Heart left ventricle (tissue), 16 donors: ENCODE results near the gene ELFN1. TPM values are rescaled to one million over a fixed set of nuclear protein-coding genes. Genes with fewer than 3 reads are reported as not detected.

Experiments
- ATAC-seq, 4 donors: fragments of 200-7000 bp; cut with Tn5 transposase; one replicate each; pipeline ENCODE4 v1.9.1; 2020 to 2022; ENCODE audit warnings: moderate library complexity in 4 of 4, mild to moderate bottlenecking in 3 of 4, moderate number of reproducible peaks in 1 of 4
- DNase-seq, 5 donors: peaks; one replicate each; pipeline ENCODE4 v3.0.0-alpha.2; 2020
- H3K27ac ChIP-seq, 12 donors: fragments of 200-600 bp; sonication (generic) in 4 of 12; one replicate each; pipeline versions ENCODE4 v1.5.0 to v1.8.0; 2016 to 2022; ENCODE audit warnings: mild to moderate bottlenecking in 2 of 12
- H3K27me3 ChIP-seq, 9 donors: fragments of 200-600 bp; sonication (generic) in 2 of 9; one replicate each; pipeline versions ENCODE4 v1.5.1 to v1.8.0; 2016 to 2022; ENCODE audit warnings: mild to moderate bottlenecking in 3 of 9
- H3K36me3 ChIP-seq, 9 donors: fragments of 200-600 bp; sonication (generic) in 2 of 9; one replicate each; pipeline versions ENCODE4 v1.5.0 to v1.8.0; 2018 to 2022; ENCODE audit warnings: mild to moderate bottlenecking in 2 of 9
- H3K4me1 ChIP-seq, 12 donors: fragments of 200-600 bp; sonication (generic) in 4 of 12; one replicate each; pipeline versions ENCODE4 v1.5.0 to v1.8.0; 2016 to 2022; ENCODE audit warnings: mild to moderate bottlenecking in 3 of 12
- H3K4me3 ChIP-seq, 12 donors: fragments of 200-600 bp; sonication (generic) in 4 of 12; one replicate each; pipeline versions ENCODE4 v1.5.0 to v1.8.0; 2017 to 2022; ENCODE audit warnings: mild to moderate bottlenecking in 9 of 12, moderate library complexity in 4 of 12
- H3K9me3 ChIP-seq, 12 donors: fragments of 200-600 bp; sonication (generic) in 4 of 12; one replicate each; pipeline versions ENCODE4 v1.5.0 to v1.8.0; 2016 to 2022; ENCODE audit warnings: mild to moderate bottlenecking in 1 of 12
- POLR2A ChIP-seq, 2 donors: fragments of 450-650 bp; IDR thresholded peaks; one replicate each; pipeline ENCODE4 v1.6.1; 2017; ENCODE audit warnings: antibody characterized with exemption in 2 of 2, mild to moderate bottlenecking in 2 of 2, moderate library complexity in 2 of 2
- WGBS, 4 donors: extraction: QIAGEN DNeasy Blood & Tissue Kit in 2 of 4; methylation state at CpG; one replicate each; pipeline versions ENCODE4 v1.1.5 to v1.1.7; 2013 to 2018; 5-methylcytosine and 5-hydroxymethylcytosine counted together
- intact Hi-C, 10 donors: fragments of 100-400 bp; cut with DNase I; formaldehyde crosslinking; loops; one replicate each; pipeline versions ENCODE4 v1.11.1 to v1.14.2; 2022
- polyA plus RNA-seq, 2 donors: library from polyadenylated mRNA; stranded (reverse); fragments of 200-250 nt; gene quantifications; one replicate each; pipeline ENCODE4 v1.2.3, GENCODE V29; 2013
- total RNA-seq, 9 donors: library from RNA; depleted of rRNA in 2 of 9; stranded (reverse); fragments of >200 nt in 2 of 9; fragmentation: NEBNext Ultra II Directional in 3 of 9; extraction: Animal tissue kit (Norgen Biotek cat#: 25700) in 3 of 9; gene quantifications; one replicate each; pipeline versions ENCODE4 v1.1.0 to v1.2.4, GENCODE V29; 2016 to 2023
- TF ChIP-seq, protein P1 (sequence below), 12 donors: fragments of 200-600 bp; sonication (generic) in 4 of 12; IDR thresholded peaks; one replicate each; pipeline versions ENCODE4 v1.5.0 to v1.8.0; 2018 to 2022; ENCODE audit warnings: antibody characterized with exemption in 12 of 12, mild to moderate bottlenecking in 5 of 12
- donor health status: ischemic (EF 13 %, LVEDD 7.1; RV severe dilation, severe dysfunction).
- donor health status: healthy with polysubstance abuse.
- donor health status: DM: no; HTN: yes; CAD: no.
- donor health status: DM: no; HTN: no; CAD: no.
- donor health status: ischemic (EF 25% LVEDD 6.9; RV normal size, moderate dysfunction).
- donor health status: ischemic (EF 25% LVEDD 5.7; RV mildly dilated, moderate dysfunction).
- donor health status: healthy.
- donor health status: DM: yes; HTN: yes; CAD: no.
- donor health status: ischemic (EF 35%, LVEDD 5.7; RV mildly dilated, moderate dysfunction).
- donor health status: nonischemic (EF 11% LVEDD 7.7; RV severe dilation, severe dysfunction).
- donor health status: DM: yes; HTN: yes; CAD: no.
- donor health status: PGD.
- donor health status: ischemic (EF 29% LVEDD 5.4; RV normal size, mild dysfunction).
- donor health status: nonischemic (EF 23%, LVEDD 6.1; RV moderate dilation, normal function).

The ELFN1 gene
- total and polyA plus RNA-seq, 11 donors, result 2.6 to 18.6 (median 6.6) TPM

DNA sequence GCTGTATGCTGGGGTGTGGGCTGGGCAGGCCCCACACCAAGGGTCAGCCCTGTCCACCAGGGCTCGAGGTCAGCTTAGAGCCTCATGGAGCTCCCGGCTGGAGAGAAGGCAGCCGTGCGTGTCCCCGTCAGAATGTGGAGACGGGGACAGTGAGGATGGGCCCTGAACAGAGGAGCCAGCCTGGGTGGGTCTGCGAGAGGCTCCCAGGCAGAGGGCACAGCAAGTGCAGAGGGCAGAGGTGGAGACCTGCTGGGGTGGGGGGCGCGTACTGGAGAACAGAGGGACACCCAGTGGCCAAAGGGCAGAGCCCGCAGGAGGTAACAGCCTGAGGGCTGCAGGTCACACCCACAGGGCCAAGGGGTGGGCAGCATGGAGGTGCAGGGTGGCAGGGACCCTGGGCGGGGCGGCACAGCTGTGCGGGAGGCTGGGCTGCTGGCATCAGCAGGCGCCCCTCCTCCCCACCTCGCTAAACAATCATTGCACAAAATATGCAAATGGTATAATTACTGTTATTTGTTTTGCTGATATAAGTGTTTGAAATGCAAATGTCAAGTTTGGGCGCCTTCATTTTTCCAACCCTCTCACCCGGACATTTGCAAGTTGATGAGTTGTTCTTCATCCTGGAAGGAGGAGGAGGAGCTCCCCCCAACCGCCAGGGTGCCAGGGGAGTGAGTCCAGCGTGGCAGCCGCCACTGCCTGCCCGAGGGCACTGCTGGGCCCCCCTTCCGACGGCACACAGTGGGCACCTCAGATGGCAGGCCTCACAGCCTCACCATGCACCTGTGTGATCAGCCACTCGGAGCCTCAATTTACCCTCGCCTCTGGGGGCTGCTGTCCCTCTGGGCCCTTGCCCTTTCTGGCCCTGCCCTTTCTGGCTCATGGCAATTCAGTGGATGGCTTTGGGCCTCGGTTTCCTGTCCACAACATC lies 35.0 kb downstream of the ELFN1 start:
- H3K4me1 ChIP-seq, result no peaks in the 10 kb centered on the region
- WGBS, 4 donors, result 84 to 87% (median 85%) methylated on average over 22 to 26 of the region's 26 CpGs
- no peak for ATAC-seq

DNA sequence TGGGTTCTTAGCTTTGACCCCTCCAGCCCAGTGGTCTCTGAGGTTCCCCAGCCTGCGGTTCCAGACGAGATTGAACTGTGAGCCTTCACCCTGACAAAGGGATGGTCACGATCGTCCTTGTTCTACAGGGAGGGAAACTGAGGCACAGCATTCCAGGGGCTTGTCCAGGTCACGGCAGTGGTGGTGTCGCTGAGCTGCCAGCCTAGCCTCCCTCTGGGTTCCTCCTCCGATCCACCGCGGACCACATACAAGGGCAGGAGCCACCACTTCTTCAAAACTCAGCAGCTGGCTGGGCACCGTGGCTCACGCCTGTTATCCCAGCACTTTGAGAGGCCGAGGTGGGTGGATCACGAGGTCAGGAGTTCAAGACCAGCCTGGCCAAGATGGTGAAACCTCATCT lies 35.8 kb downstream of the ELFN1 start:
- ATAC-seq, result no peak
- intact Hi-C loops, result no loop called here
- peak in 1 of 5 donors; percentile 4 for DNase-seq

More for the DNA sequence above, 35.0 kb downstream of the ELFN1 start:
- peaks cover 0 to 7% (median 0%) of the 10 kb centered on the region in 9 donors for H3K36me3 ChIP-seq
- no peak overlapping the region for H3K27ac ChIP-seq
- DNase-seq, result peak in 2 of 5 donors; percentile 14 to 16
- intact Hi-C loops, result no loop called here
- no peak for TF ChIP-seq POLR2A (IDR thresholded peaks at IDR 0.05)
- TF ChIP-seq, protein P1, sequence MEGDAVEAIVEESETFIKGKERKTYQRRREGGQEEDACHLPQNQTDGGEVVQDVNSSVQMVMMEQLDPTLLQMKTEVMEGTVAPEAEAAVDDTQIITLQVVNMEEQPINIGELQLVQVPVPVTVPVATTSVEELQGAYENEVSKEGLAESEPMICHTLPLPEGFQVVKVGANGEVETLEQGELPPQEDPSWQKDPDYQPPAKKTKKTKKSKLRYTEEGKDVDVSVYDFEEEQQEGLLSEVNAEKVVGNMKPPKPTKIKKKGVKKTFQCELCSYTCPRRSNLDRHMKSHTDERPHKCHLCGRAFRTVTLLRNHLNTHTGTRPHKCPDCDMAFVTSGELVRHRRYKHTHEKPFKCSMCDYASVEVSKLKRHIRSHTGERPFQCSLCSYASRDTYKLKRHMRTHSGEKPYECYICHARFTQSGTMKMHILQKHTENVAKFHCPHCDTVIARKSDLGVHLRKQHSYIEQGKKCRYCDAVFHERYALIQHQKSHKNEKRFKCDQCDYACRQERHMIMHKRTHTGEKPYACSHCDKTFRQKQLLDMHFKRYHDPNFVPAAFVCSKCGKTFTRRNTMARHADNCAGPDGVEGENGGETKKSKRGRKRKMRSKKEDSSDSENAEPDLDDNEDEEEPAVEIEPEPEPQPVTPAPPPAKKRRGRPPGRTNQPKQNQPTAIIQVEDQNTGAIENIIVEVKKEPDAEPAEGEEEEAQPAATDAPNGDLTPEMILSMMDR (IDR thresholded peaks at IDR 0.05), result no peak
- peaks cover 0 to 34% (median 12%) of the 10 kb centered on the region in 12 donors for H3K9me3 ChIP-seq
- no peaks in the 10 kb centered on the region for H3K27me3 ChIP-seq
- H3K4me3 ChIP-seq, result no peak overlapping the region

DNA sequence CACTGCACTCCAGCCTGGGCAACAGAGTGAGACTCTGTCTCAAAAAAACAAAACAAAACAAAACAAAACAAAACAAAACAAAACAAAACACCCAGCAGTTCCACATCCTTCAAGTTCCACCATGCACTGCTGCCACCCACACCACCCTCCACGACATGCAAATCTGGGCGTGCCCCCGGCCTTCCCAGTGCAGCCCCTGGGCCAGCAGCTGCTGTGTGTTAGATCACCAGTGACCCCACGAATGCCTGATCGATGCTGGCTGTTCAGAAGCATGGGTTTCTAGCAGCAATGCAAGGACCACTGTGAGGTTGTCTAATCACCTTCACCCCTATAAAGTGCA lies 36.3 kb downstream of the ELFN1 start:
- H3K27me3 ChIP-seq, result no peaks in the 10 kb centered on the region
- WGBS, 4 donors, result 81 to 88% (median 85%) methylated on average over 5 of the region's 5 CpGs
- ATAC-seq, result no peak
- peaks cover 0 to 7% (median 0%) of the 10 kb centered on the region in 9 donors for H3K36me3 ChIP-seq
- peaks cover 0 to 36% (median 12%) of the 10 kb centered on the region in 12 donors for H3K9me3 ChIP-seq
- no peak overlapping the region for H3K4me3 ChIP-seq
- no peak overlapping the region for H3K27ac ChIP-seq
- TF ChIP-seq, protein P1 (IDR thresholded peaks at IDR 0.05), result no peak
- TF ChIP-seq POLR2A (IDR thresholded peaks at IDR 0.05), result no peak
- DNase-seq, result peak in 1 of 5 donors; percentile 5
- intact Hi-C loops, result no loop called here
- no peaks in the 10 kb centered on the region for H3K4me1 ChIP-seq

More for the DNA sequence above, 35.8 kb downstream of the ELFN1 start:
- peaks cover 0 to 7% (median 0%) of the 10 kb centered on the region in 9 donors for H3K36me3 ChIP-seq
- H3K27ac ChIP-seq, result no peak overlapping the region
- no peak for TF ChIP-seq POLR2A (IDR thresholded peaks at IDR 0.05)
- TF ChIP-seq, protein P1 (IDR thresholded peaks at IDR 0.05), result no peak
- no peaks in the 10 kb centered on the region for H3K27me3 ChIP-seq
- H3K4me3 ChIP-seq, result no peak overlapping the region
- 83 to 92% (median 91%) methylated on average over 9 to 13 of the region's 13 CpGs for WGBS, 4 donors
- peaks cover 0 to 36% (median 12%) of the 10 kb centered on the region in 12 donors for H3K9me3 ChIP-seq
- no peaks in the 10 kb centered on the region for H3K4me1 ChIP-seq
